HG02588 (cell line): ENCODE data around the gene PPP1CB.
"Not testable (repeated sequence)": the region's sequence is repeated elsewhere in the genome, so short reads cannot be mapped to it uniquely, and the experiment has no call there.

Experiments used
- ATAC-seq: cut with Tn5 transposase; IDR thresholded peaks from one replicate; pipeline ENCODE4 v1.9.1; 2021; ENCODE audit warnings: mild to moderate bottlenecking, moderate library complexity; ENCODE audit not compliant: unreplicated experiment

PPP1CB gene

DNA sequence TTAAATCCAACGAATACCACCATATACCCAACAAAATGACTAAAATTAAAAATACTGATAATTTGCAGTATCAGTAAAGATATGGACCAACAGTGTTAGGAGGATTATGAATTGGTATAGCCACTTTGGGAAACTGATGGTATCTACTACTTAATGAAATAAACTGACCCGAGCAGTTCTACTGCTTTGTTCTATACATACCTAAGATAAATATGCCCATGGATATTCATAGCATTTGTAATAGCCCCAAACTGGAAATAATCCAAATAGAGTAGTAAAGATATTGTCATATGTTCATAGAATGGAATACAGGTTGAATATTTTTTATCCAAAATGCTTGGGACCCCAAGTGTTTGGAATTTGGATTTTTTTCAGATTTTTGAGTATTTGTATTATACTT lies 20.7 kb downstream of the PPP1CB start:
- ATAC-seq = no peak

DNA sequence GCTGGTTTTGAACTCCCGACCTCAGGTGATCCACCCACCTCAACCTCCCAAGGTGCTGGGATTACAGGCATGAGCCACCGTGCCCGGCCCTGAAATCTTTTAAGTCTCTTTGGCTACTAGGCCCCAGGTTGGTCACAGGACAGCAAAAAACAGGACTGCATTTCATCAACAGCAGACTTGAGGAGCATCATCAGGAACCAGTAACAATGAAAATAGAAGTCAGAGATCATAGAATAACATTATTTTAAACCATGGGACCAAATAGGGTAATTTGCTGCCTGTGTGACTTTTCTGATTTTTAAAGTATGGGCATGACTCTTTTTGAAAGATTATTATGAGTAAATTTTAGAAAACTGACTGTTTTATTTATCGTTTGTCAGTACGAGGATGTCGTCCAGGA lies 24.8 kb downstream of the PPP1CB start:
- no peak for ATAC-seq

- no peak for ATAC-seq
Measured at GRCh38 chr2:28778392-28778791, 26.8 kb downstream of the PPP1CB start.

DNA sequence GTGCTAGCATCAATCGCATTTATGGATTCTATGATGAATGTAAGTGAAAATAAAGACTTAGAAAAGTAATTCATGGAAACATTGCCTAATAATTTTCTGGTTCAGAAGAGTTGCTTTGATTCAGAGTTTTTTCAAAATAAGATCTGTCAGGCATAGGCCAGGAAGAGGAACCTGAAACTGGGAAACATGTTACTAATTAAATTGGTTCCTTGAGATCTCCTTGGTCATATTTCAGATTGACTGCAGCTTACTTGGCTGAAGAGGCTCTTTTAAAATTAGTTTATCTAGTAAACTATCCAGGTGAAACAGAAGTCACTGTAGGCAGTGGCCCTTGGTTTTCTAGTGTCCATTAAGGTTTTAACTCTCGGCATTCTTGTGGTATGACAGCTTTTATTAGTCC lies 27.4 kb downstream of the PPP1CB start:
- ATAC-seq = no peak

DNA sequence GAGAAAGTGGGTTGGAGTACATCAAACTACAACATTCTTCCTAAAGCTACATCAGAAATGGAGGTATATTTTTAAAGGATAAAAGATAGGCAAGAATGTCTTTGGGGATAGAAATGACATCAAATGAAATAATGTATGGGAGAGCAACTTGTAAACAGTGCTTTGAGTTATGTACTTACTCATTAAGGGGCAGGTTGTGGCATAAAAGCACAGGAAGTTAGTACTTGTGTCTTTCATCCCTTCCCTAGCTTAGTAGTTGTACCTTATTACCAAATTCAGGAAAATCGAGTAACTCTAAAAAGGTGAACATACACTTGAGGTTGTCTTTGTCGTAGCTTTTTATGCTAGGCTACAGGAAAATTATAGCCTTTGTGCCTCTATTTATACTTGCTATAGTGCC lies 28.9 kb downstream of the PPP1CB start:
- no peak for ATAC-seq

GRCh38 chr2:28782423-28782822 lies 30.8 kb downstream of the PPP1CB start:
- no peak for ATAC-seq

GRCh38 chr2:28784570-28784969 lies 32.9 kb downstream of the PPP1CB start:
- not testable (repeated sequence) for ATAC-seq

DNA sequence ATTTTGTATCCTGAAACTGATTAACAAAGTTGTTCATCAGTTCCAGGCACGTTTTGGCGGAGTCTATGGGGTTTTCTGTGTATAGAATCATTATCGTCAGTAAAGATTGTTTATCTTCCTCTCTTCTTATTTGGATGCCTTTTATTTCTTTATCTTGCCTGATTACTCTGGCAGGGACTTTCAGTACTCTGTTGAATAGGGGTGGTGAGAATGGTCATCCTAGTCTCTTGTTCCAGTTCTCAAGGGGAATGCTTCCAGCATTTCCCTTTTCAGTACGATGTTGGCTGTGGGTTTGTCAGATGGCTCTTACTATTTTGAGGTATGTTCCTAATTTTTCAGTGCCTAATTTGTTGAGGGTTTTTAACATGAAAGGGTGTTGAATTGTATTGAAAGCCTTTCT lies 45.0 kb downstream of the PPP1CB start:
- ATAC-seq = no peak

- ATAC-seq = no peak
Measured at GRCh38 chr2:28801726-28802125, 50.1 kb downstream of the PPP1CB start.

- no peak for ATAC-seq
Measured at GRCh38 chr2:28802975-28803429, 51.4 kb downstream of the PPP1CB start.

GRCh38 chr2:28809927-28810326 lies 58.3 kb downstream of the PPP1CB start:
- ATAC-seq = no peak

DNA sequence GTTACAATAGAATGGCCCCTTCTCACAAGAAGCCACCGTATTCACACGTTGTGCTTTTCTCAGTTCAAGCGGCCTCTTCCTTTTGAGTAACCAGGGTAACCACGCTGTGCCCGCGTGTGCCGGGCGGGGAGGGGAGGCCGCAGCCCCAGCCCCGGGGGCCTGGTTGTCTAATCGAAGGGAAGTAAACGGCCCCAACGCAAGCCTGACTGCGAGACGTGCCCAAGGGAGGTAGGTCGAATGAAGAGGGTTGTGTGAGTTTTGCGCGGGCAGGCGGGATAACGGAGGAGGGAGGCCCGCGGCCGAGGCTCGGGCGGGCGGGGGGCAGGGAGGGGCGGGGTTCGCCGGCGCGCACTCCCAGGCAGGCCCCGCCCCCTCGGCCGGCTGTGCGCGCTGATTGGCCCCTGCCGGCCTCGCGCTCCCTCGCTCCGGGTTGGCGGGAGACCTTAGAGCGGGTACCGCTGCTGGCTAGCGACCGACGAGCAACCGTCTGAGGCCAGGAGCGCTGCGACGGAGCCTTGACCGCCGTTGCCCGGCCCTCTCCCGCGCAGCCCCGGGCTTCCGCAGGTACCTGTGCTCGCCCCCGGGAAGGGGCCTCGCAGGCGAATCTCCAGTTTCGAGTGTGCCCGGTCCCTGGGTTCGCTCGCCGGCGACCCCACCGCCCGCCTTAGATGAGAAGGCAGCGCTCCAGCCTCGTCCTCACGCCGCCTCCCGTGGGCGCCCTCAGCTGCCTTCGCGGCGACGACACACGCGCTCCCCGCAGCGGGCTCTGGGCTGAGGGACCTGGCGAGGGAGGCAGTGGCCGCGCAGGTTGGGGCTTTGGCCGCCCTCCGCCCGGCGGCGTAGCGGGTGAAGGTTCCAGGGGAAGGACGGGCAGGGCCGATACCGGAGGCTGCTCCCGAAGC lies 59.0 kb downstream of the PPP1CB start, which contains the start of gene SPDYA:
Gene SPDYA, plus strand, starts transcription at position 451 of the 902 bp plus-strand sequence. CDS start 5,181 bp downstream, outside the sequence.
- peak; percentile 68 for ATAC-seq

GRCh38 chr2:28818053-28818452 lies 66.4 kb downstream of the PPP1CB start:
- ATAC-seq = no peak

- ATAC-seq = peak; percentile 58
Measured at GRCh38 chr2:28821295-28821958, 69.8 kb downstream of the PPP1CB start.

GRCh38 chr2:28822036-28822435 lies 70.4 kb downstream of the PPP1CB start:
- ATAC-seq = no peak

DNA sequence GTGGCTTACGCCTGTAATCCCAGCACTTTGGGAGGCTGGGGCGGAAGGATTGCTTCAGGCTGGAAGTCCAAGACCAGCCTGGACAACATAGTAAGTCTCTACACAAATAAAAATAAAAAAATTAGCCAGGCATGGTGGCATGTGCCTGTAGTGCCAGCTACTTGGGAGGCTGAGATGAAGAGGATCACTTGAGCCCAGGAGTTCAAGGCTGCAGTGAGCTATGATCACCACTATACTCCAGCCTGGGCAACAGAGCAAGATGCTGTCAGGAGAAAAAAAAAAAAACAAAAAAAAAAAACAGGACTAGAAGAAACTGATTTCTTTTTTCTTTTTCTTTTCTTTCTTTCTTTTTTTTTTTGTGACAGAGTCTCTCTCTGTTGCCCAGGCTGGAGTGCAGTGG lies 72.6 kb downstream of the PPP1CB start:
- ATAC-seq = no peak

DNA sequence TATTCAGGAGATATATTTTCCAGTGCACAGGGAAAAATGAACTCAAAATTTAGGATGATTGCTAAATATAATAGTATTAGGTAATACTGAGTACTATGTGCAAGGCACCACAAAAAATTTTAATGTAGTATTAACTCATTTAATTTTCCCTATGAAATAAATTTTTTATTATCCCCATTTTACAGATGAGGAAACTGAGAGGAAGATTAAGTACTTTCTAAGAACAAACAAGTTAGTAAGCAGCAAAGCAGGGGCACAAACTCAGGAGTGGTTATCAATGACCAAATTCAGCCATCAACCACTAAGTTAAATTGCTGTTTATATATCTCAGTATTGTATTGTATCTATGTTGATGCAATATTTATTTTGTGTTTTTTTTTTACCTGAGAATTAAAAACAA lies 73.2 kb downstream of the PPP1CB start:
- ATAC-seq = no peak

- no peak for ATAC-seq
Measured at GRCh38 chr2:28828382-28828781, 76.8 kb downstream of the PPP1CB start.

DNA sequence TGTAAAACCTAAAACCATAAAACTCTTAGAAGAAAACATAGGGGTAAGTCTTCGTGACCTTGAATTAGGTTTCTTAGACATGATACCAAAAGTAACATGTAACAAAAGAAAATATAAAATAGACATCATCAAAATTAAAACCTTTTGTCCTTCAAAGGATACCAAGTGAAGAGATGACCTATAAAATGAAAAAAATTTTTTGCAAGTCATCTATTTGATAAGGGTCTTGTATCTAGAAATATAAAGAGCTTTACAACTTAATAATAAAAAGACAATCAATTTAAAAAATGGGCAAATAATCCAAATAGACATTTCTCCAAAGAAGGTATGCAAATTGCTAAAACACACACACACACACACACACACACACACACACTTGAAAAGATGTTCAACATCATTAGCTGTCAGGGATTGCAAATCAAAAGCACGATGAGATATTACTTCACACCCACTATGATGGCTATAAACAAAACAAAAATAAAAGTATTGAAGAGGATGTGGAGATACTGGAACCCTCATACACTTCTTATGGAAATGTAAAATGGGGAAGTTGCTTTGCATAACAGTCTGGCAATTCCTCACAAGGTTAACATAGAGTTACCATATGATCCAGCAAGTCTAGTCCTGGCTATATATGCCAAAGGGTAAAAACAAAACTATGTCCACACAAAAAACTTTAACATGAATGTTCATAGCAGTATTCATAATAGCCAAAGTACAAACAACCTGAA lies 82.3 kb downstream of the PPP1CB start:
- ATAC-seq = no peak

DNA sequence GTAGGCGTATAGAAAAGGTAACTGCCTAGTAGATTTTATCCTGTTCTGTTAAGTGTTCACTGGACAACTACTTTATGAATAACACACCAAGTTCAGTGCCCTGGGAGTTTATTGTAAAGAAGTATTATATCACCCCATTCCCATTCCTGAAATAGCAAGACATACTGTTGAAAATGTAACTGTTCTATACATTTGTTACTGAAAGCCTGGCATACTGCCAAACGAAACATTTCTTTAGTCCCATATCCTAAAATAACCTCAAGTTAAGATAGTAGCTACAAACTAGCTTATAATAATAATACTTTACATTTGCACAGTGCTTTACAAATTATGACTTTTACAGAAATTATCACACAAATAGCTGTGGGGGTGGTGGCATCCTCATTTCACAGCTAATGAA lies 84.2 kb downstream of the PPP1CB start:
- ATAC-seq = no peak

DNA sequence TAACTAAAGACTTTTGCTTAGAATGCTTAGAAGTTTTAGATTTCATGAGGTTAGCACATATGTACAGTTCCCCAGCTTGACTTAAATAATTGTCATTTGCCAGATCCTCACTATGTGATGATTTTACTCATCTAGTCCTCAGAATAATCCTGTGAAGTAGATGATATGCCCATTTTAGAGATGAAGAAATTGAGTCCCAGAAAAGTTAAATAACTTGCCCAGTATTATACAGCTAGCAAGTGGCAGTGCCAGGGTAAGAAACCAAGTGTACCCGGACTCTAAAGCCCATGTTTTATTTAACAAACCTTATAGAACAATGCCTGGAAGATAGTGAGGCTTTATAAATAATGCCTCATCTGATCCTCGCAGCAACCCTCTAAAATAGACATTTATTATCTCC lies 87.3 kb downstream of the PPP1CB start:
- no peak for ATAC-seq
